Middle frontal gyrus (tissue), 1 donor: ENCODE measurements around the gene SYDE2.
"Not testable (repeated sequence)": the region's sequence is repeated elsewhere in the genome, so short reads cannot be mapped to it uniquely, and the experiment has no call there.

Experiments
- DNase-seq: peaks from one replicate; pipeline ENCODE4 v3.0.0-alpha.2; 2015; ENCODE audit warnings: low spot score; ENCODE audit errors: extremely low spot score

The SYDE2 gene

GRCh38 chr1:85214654-85215053 is 13.8 kb upstream of the SYDE2 start:
- no peak for DNase-seq

GRCh38 chr1:85208488-85208887 is 7.7 kb upstream of the SYDE2 start:
- no peak for DNase-seq

GRCh38 chr1:85203573-85204171 is 2.9 kb upstream of the SYDE2 start:
- no peak for DNase-seq

- no peak for DNase-seq
These were observed 2.0 kb upstream of the SYDE2 start for GRCh38 chr1:85202864-85203255.

DNA sequence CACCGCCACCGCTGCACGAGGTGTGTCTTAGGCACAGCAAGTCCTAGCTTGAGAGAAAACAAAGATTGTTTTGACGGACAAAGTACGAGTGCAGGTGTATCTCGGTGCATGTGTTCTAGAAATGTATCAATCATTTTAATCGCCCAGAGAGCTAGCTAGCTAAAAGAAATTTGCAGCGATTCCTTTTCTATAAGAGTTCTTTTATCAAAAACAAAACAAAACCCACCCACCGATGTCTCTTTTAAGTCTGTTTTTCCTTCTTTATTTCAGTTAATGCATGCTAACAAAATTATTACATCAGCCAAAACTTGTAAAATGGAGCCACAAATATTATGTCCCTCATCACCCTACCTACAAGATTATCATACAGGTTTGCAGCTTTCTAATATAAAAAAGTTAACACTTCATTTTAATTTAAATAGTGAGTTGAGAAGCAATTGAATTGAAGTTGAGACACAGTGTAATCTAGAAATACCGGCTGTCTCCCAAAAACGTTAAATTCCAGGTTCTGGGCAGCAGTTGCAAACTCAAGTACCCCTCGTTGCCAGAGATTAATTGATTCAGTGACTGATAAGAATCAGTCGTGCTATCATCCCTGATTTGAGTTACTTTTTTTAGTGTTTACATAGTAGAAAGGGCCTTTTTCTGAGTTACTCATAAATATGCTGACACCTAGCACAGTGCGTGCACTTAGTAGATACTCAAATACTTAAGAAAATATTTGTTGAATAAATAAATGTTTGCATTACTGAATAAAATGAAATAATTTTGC is 1.5 kb upstream of the SYDE2 start:
- DNase-seq = no peak

GRCh38 chr1:85201340-85202091 is 700 bp upstream of the SYDE2 start:
- no peak for DNase-seq

DNA sequence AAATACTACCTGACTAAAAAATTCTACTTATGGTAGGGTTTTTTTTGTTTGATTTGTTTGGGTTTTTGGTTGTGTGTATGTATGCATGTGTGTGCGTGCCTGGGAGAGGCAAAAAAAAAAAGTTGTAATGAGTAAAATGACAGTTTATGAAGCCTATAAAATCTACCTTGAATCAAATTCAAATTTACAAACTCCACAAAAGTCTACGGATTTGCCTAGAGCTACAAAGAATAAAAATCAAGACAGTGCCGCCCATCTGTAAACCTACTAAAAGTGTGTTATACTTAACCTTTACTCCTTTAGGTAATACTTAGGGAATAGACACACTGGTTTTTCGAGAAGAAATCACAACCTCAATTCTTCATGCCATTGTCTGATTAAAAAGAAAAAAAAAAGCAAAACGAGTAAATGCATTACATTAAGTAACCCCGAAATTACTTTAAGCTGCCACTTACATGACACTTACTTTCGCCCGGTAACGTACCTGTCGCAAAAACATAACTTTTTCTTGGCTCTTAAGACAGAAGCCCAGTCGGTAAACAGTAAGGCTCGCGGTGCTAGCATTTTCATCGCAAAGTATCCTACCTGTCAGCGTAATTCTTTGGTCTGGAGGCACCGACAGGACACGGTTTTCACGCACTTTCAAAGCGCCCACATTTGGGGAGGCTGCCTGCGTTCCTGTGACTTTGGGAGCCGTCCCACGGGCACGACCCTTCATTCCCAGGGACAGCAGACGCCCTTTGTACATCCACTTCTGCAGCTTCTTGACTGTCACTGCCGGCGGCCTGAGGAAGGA is 951 bp downstream of the SYDE2 start:
- no peak for DNase-seq

GRCh38 chr1:85198864-85199263 is 2.0 kb downstream of the SYDE2 start:
- no peak for DNase-seq

- no peak for DNase-seq
These were observed 4.5 kb downstream of the SYDE2 start for GRCh38 chr1:85196358-85196757.

DNA sequence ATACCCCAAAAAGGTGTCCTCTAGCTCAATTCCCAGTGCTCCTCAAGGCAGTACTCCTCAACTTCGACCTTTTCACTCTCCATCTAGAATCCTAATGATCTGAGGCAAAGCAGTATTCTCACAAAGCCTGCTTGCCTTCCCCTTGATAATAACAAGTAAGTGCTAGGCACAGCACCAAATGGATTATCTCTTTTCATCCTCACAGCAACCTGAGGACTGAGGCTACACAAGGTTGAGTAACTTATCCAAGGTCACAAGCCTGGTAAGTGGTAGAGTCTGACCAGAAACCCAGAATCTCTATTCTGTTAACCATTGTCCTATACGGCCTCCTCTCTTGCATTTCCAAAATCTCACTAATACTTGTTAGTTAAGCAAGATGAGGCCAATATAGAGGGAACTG is 5.1 kb downstream of the SYDE2 start:
- no peak for DNase-seq

- DNase-seq = not testable (repeated sequence)
These were observed 8.7 kb downstream of the SYDE2 start for GRCh38 chr1:85192129-85192528.

GRCh38 chr1:85189120-85189519 is 11.7 kb downstream of the SYDE2 start:
- no peak for DNase-seq

GRCh38 chr1:85188530-85188929 is 12.3 kb downstream of the SYDE2 start:
- DNase-seq = no peak

DNA sequence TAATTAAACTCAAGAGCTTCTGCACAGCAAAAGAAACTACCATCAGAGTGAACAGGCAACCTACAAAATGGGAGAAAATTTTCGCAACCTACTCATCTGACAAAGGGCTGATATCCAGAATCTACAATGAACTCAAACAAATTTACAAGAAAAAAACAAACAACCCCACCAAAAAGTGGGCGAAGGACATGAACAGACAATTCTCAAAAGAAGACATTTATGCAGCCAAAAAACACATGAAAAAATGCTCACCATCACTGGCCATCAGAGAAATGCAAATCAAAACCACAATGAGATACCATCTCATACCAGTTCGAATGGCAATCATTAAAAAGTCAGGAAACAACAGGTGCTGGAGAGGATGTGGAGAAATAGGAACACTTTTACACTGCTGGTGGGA is 13.8 kb downstream of the SYDE2 start:
- DNase-seq = not testable (repeated sequence)

GRCh38 chr1:85184245-85184644 is 16.6 kb downstream of the SYDE2 start:
- no peak for DNase-seq

DNA sequence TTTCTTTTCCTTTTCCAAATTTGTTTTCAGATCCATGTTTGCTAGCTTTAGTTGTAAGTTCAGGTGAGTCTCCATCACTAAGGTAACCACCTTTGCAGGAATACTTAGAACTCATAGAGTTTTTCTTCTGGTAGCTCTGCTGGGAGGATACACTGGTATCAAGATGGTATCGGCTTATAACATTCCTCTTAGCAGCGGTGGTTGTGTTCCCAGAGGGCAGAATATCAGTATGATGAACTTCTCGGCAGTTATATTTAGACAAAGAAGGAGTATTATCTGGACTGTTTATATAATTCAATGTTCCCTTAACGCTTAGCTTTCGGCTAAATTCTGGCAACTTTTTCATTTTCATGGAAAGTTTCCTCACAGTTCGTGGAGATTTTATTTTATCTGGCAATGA is 18.1 kb downstream of the SYDE2 start:
- no peak for DNase-seq

DNA sequence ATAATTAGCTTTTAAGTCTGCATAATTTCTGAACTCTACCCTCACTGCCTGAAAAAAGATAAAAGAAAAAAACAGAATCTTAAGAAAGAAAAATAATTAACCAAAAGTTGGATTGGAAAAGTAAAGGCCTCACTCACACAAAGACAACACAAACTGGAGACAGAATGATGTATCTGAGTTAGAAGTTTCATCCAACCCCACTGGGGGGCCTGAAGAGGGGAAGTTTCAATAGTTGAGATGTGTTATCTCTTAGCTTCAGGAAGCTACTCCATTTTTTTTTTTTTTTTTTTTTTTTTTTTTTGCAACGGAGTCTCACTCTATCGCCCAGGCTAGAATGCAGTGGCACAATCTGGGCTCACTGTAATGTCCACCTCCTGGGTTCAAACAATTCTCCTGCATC is 19.9 kb downstream of the SYDE2 start:
- no peak for DNase-seq

- DNase-seq = no peak
These were observed 21.3 kb downstream of the SYDE2 start for GRCh38 chr1:85179522-85179921.

DNA sequence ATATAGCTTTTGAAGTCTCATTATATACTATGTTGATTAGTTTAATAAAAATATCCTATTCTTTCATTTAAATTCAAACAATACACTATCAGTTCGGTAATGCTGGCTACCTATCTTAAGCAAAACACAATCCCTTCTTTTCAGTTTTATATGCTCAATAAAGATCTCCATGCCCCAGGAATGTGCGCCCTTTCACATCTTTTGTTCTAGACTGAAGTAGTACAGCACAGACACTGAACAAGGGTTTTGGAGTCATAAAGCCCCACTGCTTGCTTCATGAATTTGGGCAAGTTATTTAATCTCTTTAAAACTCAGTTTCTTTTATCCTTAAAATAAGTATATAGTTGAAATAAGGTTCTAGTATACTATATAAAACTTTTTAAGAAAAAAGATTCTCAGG is 22.4 kb downstream of the SYDE2 start:
- DNase-seq = no peak

DNA sequence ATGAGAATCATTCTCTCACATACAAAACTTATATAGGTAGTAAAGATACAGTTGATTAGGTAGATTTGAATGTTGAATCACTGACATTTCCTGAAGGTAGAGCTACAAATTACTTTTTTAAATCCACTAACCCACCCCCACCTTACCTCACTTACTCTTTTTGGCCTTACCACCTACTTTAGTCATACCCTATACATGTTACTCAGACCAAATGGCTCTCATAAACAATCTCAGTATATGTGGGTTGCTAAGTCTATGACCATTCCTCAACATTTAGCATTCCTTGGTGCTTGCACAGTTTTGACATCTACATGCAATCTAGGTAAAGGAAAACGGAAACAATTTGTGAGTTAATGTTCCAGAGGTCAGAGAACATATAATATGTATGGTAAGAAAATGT is 26.3 kb downstream of the SYDE2 start:
- DNase-seq = no peak

DNA sequence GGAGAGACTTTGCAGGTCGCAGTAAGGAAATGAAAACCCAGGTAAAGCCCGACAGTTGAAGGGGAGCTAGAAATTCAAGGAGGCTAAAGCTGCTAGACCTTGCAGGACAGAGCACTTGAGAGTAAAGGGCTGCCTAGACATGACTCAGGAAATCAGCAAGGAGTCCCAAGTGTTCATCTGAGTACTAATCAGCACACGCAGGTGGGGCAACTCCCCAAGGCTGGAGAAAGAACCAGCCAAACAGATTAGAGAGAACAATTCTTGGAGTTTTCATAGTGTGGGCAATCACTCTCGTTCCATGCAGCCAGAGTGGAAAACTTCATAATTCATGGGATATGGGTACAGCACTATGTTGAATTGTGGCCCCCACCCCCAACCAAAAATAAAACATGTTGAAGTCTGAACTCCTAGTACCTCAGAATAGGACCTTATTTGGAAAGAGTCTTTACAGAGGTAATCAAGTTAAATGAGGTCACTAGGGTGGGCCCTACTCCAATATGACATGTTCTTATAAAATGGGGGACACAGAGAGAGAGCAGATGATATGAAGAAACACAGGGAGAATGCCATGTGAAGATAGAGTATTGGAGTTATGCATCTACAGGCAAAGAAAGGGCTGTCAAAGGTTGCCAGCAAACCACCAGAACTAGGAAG is 28.0 kb downstream of the SYDE2 start:
- no peak for DNase-seq
